Caco-2 (cell line): ENCODE measurements around the gene LRRC37B. TPM values are rescaled to one million over a fixed set of nuclear protein-coding genes. Genes with fewer than 3 reads are reported as not detected.
"Not testable (repeated sequence)": the region's sequence is repeated elsewhere in the genome, so short reads cannot be mapped to it uniquely, and the experiment has no call there.

Experiments used
- BruUV-seq: library from RNA; stranded (reverse); fragments of 400-500 nt; replicated peaks from 2 replicates; lab custom pipeline; 2021; lab: Mats Ljungman, UMichigan
- CTCF ChIA-PET: fragments of 300-600 bp; sonication (Branson Sonifier 250); formaldehyde crosslinking; loops from one replicate; lab custom pipeline; 2022; ENCODE audit warnings: antibody characterized with exemption; lab: Charles Lee
- POLR2A ChIA-PET: fragments of 300-600 bp; sonication (Branson Sonifier 250); formaldehyde crosslinking; loops from one replicate; lab custom pipeline; 2022; ENCODE audit warnings: antibody characterized with exemption; lab: Charles Lee
- DNase-seq, 2 experiments: peaks; one replicate each; pipeline versions ENCODE4 v3.0.0 to v3.0.0-alpha.2; 2020 to 2022
- H3K27me3 ChIP-seq: replicated peaks from 2 replicates; pipeline ENCODE4 v1.6.0; 2011; ENCODE audit warnings: low read length; ENCODE audit not compliant: control insufficient read depth, insufficient read depth
- H3K36me3 ChIP-seq: 2 replicates; pipeline ENCODE4 v1.5.1; 2011; ENCODE audit warnings: low read length; ENCODE audit not compliant: control insufficient read depth, insufficient read depth
- H3K4me1 ChIP-seq: fragments of 250-450 bp; sonication (Bioruptor Pico); 2 replicates; pipeline ENCODE4 v1.5.1; 2020; ENCODE audit warnings: mild to moderate bottlenecking
- H3K4me3 ChIP-seq: 2 replicates; pipeline ENCODE4 v1.5.1; 2011; ENCODE audit warnings: low read depth, mild to moderate bottlenecking, control low read depth, low read length
- H3K9me3 ChIP-seq: fragments of 250-450 bp; sonication (Bioruptor Pico); 2 replicates; pipeline ENCODE4 v1.5.1; 2020; ENCODE audit warnings: mild to moderate bottlenecking, moderate library complexity
- H3K27ac Mint-ChIP-seq: one replicate; pipeline ENCODE4 v1.8.0; 2022; ENCODE audit warnings: mixed read lengths; ENCODE audit not compliant: unreplicated experiment
- H3K27me3 Mint-ChIP-seq: one replicate; pipeline ENCODE4 v1.8.0; 2022; ENCODE audit warnings: mixed read lengths; ENCODE audit not compliant: insufficient read depth, unreplicated experiment
- H3K36me3 Mint-ChIP-seq: one replicate; pipeline ENCODE4 v1.8.0; 2022; ENCODE audit warnings: mild to moderate bottlenecking, mixed read lengths; ENCODE audit not compliant: insufficient read depth, unreplicated experiment
- H3K4me1 Mint-ChIP-seq: one replicate; pipeline ENCODE4 v1.8.0; 2022; ENCODE audit warnings: low read depth, mixed read lengths; ENCODE audit not compliant: unreplicated experiment
- H3K4me3 Mint-ChIP-seq: one replicate; pipeline ENCODE4 v1.8.0; 2022; ENCODE audit warnings: mild to moderate bottlenecking, moderate library complexity, mixed read lengths; ENCODE audit not compliant: unreplicated experiment
- H3K9me3 Mint-ChIP-seq: one replicate; pipeline ENCODE4 v1.8.0; 2022; ENCODE audit warnings: mixed read lengths; ENCODE audit not compliant: unreplicated experiment
- intact Hi-C: fragments of 100-400 bp; cut with micrococcal nuclease; formaldehyde crosslinking; loops from one replicate; pipeline ENCODE4 v1.10.0; 2022; ENCODE audit not compliant: unreplicated experiment
- total RNA-seq: library from RNA; stranded (reverse); gene quantifications from 2 replicates; pipeline ENCODE4 v1.2.3, GENCODE V29; 2022

LRRC37B gene
- total RNA-seq, 1 experiment from 2014 or later: 15.4 TPM

DNA sequence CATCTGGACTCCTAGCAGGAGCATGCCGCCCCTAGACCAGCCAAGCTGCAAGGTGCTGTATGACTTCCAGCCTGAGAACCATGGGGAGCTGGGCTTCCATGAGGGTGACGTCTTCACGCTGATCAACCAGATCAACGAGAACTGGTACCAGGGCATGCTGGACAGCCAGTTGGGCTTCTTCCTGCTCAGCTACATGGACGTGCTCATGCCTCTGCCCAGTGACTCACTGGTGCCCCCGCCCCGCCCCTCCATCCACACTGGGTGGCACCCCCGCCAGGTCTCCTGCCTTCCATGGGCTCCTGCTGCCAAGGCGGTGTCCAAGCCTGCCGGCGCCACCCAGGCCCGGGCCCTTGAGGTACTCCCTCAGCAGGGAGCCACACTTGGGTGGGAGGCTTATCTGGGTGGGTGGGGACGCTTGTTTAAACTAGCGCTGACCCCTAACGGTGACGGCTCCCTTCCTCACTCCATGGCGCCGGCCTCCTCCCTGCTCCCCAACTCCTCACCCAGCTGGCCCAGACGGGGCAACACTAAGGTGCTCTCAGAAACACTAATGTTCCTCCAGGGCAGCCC, 34.2 kb downstream of the LRRC37B start:
- H3K4me1 Mint-ChIP-seq, intact Hi-C loops, H3K27ac Mint-ChIP-seq, BruUV-seq, DNase-seq, H3K27me3 Mint-ChIP-seq, H3K27me3 ChIP-seq, H3K9me3 ChIP-seq, H3K4me1 ChIP-seq, H3K36me3 ChIP-seq, CTCF ChIA-PET, POLR2A ChIA-PET, H3K9me3 Mint-ChIP-seq, H3K4me3 Mint-ChIP-seq, H3K4me3 ChIP-seq: not testable (repeated sequence)
- H3K36me3 Mint-ChIP-seq: peaks cover 11% of the 10 kb centered on the region

- H3K36me3 ChIP-seq, H3K4me1 ChIP-seq, H3K27ac Mint-ChIP-seq, POLR2A ChIA-PET, H3K4me3 ChIP-seq, H3K9me3 Mint-ChIP-seq, H3K27me3 ChIP-seq, CTCF ChIA-PET, H3K4me1 Mint-ChIP-seq, H3K27me3 Mint-ChIP-seq, BruUV-seq, intact Hi-C loops, DNase-seq, H3K36me3 Mint-ChIP-seq, H3K9me3 ChIP-seq, H3K4me3 Mint-ChIP-seq: not testable (repeated sequence)
Measured at GRCh38 chr17:32042266-32042665, 35.1 kb downstream of the LRRC37B start.

DNA sequence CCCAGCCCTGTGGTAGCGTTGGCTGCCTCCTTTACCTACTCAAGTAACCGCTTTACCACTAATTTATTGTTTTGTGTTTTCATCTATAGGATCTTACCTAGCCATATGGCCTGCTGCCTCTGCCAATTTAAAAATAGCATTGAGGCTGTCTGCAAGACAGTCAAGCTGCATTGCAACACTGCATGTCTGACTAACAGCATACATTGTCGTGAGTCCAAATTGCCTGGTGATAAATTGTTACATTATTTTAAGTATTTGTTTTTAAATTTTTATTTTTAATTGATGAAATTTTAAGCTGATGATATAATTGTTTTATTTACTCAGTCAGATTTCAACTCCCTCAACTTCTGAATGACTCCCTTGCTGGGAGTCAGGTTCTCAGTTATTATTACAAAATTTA, 38.4 kb downstream of the LRRC37B start:
- H3K27ac Mint-ChIP-seq, H3K27me3 ChIP-seq, H3K36me3 ChIP-seq, H3K9me3 ChIP-seq, POLR2A ChIA-PET, H3K4me1 Mint-ChIP-seq, H3K4me3 ChIP-seq, H3K4me3 Mint-ChIP-seq, H3K9me3 Mint-ChIP-seq, H3K27me3 Mint-ChIP-seq, intact Hi-C loops, CTCF ChIA-PET, H3K4me1 ChIP-seq, H3K36me3 Mint-ChIP-seq, BruUV-seq, DNase-seq: not testable (repeated sequence)

- H3K4me1 Mint-ChIP-seq, BruUV-seq, CTCF ChIA-PET, H3K36me3 ChIP-seq, H3K9me3 Mint-ChIP-seq, POLR2A ChIA-PET, H3K27me3 Mint-ChIP-seq, H3K9me3 ChIP-seq, DNase-seq, H3K27ac Mint-ChIP-seq, H3K4me3 ChIP-seq, H3K36me3 Mint-ChIP-seq, H3K27me3 ChIP-seq, intact Hi-C loops, H3K4me1 ChIP-seq, H3K4me3 Mint-ChIP-seq: not testable (repeated sequence)
Measured at GRCh38 chr17:32047663-32048062, 40.5 kb downstream of the LRRC37B start.

DNA sequence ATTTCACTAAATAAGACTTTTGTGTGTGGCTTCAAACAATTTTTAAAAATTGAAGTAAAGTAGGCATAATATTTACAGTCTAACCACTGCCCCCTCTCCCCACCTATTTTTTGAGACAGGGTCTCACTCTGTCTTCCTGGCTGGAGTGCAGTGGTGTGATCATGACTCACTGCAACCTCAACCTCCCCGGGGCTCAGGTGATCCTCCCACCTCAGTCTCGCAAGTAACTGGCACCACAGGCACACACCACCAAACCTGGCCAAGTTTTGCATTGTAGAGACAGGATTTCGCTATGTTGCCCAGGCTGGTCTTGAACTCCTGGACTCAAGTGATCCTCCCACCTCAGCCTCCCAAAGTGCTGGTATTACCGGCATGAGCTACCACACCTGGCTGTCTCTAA, 47.8 kb downstream of the LRRC37B start:
- H3K9me3 ChIP-seq, H3K36me3 Mint-ChIP-seq, POLR2A ChIA-PET, H3K4me3 ChIP-seq, H3K4me1 Mint-ChIP-seq, H3K4me3 Mint-ChIP-seq, DNase-seq, H3K27ac Mint-ChIP-seq, H3K36me3 ChIP-seq, H3K4me1 ChIP-seq, H3K9me3 Mint-ChIP-seq, H3K27me3 ChIP-seq, CTCF ChIA-PET, BruUV-seq, H3K27me3 Mint-ChIP-seq, intact Hi-C loops: not testable (repeated sequence)

DNA sequence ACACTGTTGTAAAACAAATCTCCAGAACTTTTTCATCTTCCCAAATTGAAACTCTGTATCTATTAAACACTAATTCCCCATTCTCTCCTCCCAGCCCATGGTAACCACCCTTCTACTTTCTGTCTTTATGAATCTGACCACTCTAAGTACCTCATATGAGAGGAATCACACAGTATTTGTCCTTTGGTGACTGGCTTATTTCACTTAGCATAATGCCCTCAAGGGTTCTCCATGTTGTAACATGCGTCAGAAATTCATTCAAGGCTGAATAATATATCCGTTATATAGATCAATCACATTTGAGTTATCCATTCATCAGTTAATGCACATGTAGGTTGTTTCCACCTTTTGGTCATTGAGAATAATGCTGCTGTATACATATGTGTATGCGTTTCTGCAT, 48.2 kb downstream of the LRRC37B start:
- BruUV-seq, POLR2A ChIA-PET, H3K36me3 ChIP-seq, H3K4me1 Mint-ChIP-seq, DNase-seq, H3K4me3 ChIP-seq, H3K9me3 ChIP-seq, H3K36me3 Mint-ChIP-seq, intact Hi-C loops, CTCF ChIA-PET, H3K4me1 ChIP-seq, H3K27me3 ChIP-seq, H3K4me3 Mint-ChIP-seq, H3K27ac Mint-ChIP-seq, H3K9me3 Mint-ChIP-seq, H3K27me3 Mint-ChIP-seq: not testable (repeated sequence)

DNA sequence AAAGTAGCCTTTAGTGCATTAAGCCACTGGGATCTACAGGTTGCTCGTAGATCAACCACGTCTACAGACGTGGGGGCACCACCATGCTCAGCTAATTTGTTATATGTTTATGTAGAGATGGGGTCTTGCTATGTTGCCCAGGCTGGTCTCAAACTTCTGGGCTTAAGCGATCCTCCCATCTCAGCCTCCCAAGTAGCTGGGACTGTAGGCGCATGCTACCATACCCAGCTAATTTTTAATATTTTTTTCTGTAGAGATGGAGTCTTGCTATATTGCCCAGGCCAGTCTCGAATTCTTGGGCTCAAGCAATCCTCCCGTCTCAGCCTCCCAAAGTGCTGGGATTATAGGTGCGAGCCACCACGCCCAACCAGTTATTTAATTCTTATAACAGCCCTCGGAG, 49.3 kb downstream of the LRRC37B start:
- H3K36me3 ChIP-seq: not testable (repeated sequence)

More for the DNA sequence above, 49.3 kb downstream of the LRRC37B start:
- POLR2A ChIA-PET, H3K9me3 Mint-ChIP-seq, H3K27me3 Mint-ChIP-seq, H3K4me1 Mint-ChIP-seq, H3K36me3 Mint-ChIP-seq, BruUV-seq, H3K27ac Mint-ChIP-seq, CTCF ChIA-PET, intact Hi-C loops, H3K9me3 ChIP-seq, H3K4me1 ChIP-seq, DNase-seq, H3K27me3 ChIP-seq, H3K4me3 Mint-ChIP-seq, H3K4me3 ChIP-seq: not testable (repeated sequence)
